ENCODE data around the gene ZFYVE28.

- TF ChIP-seq POLR2A (IDR thresholded peaks at IDR 0.05; ENCODE audit: low read depth, low read length) (no peak), SPI1 (IDR thresholded peaks at IDR 0.05; ENCODE audit: low read depth, low read length) (no peak), TAF1 (IDR thresholded peaks at IDR 0.05; ENCODE audit: low read depth, low read length) (no peak)
Observed at GRCh38 chr4:2280531-2281300, 137.7 kb downstream of the ZFYVE28 start.
